Stimulated activated CD4-positive, alpha-beta T cell treated with anti-CD3 and anti-CD28 coated beads, TNF-alpha, amount 100 ng/mL, for 24 hours (primary cell): Measurements from ENCODE around the gene TSPAN18.

Source experiments
- DNase-seq, 3 experiments: peaks; one replicate each; pipeline ENCODE4 v3.0.0-alpha.2; 2020; ENCODE audit warnings: low read depth in 3 of 3

The TSPAN18 gene

GRCh38 chr11:44777209-44778194 lies 50.7 kb downstream of the TSPAN18 start:
- no peak for DNase-seq

GRCh38 chr11:44778195-44779100 lies 51.7 kb downstream of the TSPAN18 start:
- no peak for DNase-seq

- DNase-seq: no peak
Measured at GRCh38 chr11:44779736-44780520, 53.2 kb downstream of the TSPAN18 start.

- no peak for DNase-seq
Measured at GRCh38 chr11:44780940-44781631, 54.3 kb downstream of the TSPAN18 start.

- DNase-seq: no peak
Measured at GRCh38 chr11:44781655-44782054, 54.9 kb downstream of the TSPAN18 start.

GRCh38 chr11:44782478-44782877 lies 55.7 kb downstream of the TSPAN18 start:
- DNase-seq: no peak

- DNase-seq: no peak
Measured at GRCh38 chr11:44784436-44784760, 57.6 kb downstream of the TSPAN18 start.

GRCh38 chr11:44784851-44785250 lies 58.1 kb downstream of the TSPAN18 start:
- no peak for DNase-seq

- DNase-seq: no peak
Measured at GRCh38 chr11:44785856-44786607, 59.3 kb downstream of the TSPAN18 start.

GRCh38 chr11:44787070-44787469 lies 60.3 kb downstream of the TSPAN18 start:
- no peak for DNase-seq

GRCh38 chr11:44787981-44788380 lies 61.2 kb downstream of the TSPAN18 start:
- DNase-seq: no peak

- DNase-seq: no peak
Measured at GRCh38 chr11:44788536-44789261, 61.9 kb downstream of the TSPAN18 start.

- DNase-seq: no peak
Measured at GRCh38 chr11:44789496-44789895, 62.7 kb downstream of the TSPAN18 start.

- no peak for DNase-seq
Measured at GRCh38 chr11:44790211-44790610, 63.4 kb downstream of the TSPAN18 start.

GRCh38 chr11:44791316-44791925 lies 64.7 kb downstream of the TSPAN18 start:
- no peak for DNase-seq

- no peak for DNase-seq
Measured at GRCh38 chr11:44792171-44792570, 65.4 kb downstream of the TSPAN18 start.

GRCh38 chr11:44793350-44794090 lies 66.8 kb downstream of the TSPAN18 start:
- DNase-seq: no peak

- no peak for DNase-seq
Measured at GRCh38 chr11:44795803-44796535, 69.2 kb downstream of the TSPAN18 start.
